T-helper 2 cell treated with Interferon-gamma antibody and Interleukin-4, amounts not matched to agents 100 ng/mL and 5 ng/mL, for 36 hours (primary cell): ENCODE results near the gene DDC. TPM values are rescaled to one million over a fixed set of nuclear protein-coding genes. Genes with fewer than 3 reads are reported as not detected.
"Not testable (repeated sequence)": the region's sequence is repeated elsewhere in the genome, so short reads cannot be mapped to it uniquely, and the experiment has no call there.

Experiments
- intact Hi-C: fragments of 100-400 bp; cut with micrococcal nuclease; formaldehyde crosslinking; loops from one replicate; pipeline ENCODE4 v1.15.1; 2023
- total RNA-seq: library from RNA; stranded (reverse); gene quantifications from 2 replicates; pipeline ENCODE4 v1.2.3, GENCODE V29; 2022

Gene DDC
- total RNA-seq, 1 donor from 2014 or later = not detected

- intact Hi-C loops = no loop called here
These were observed 8.8 kb downstream of the DDC start for GRCh38 chr7:50556247-50556991.

GRCh38 chr7:50555594-50556140 is 9.5 kb downstream of the DDC start:
- intact Hi-C loops = no loop called here

- intact Hi-C loops = no loop called here
These were observed 10.5 kb downstream of the DDC start for GRCh38 chr7:50554431-50555322.

- intact Hi-C loops = no loop called here
These were observed 11.2 kb downstream of the DDC start for GRCh38 chr7:50553973-50554372.

- intact Hi-C loops = no loop called here
These were observed 12.3 kb downstream of the DDC start for GRCh38 chr7:50552921-50553320.

- intact Hi-C loops = no loop called here
These were observed 13.1 kb downstream of the DDC start for GRCh38 chr7:50552139-50552538.

- intact Hi-C loops = not testable (repeated sequence)
These were observed 19.6 kb downstream of the DDC start for GRCh38 chr7:50545613-50546012.

- intact Hi-C loops = no loop called here
These were observed 20.2 kb downstream of the DDC start for GRCh38 chr7:50544992-50545391.

- intact Hi-C loops = no loop called here
These were observed 21.3 kb downstream of the DDC start for GRCh38 chr7:50543776-50544442.

GRCh38 chr7:50542132-50542531 is 23.1 kb downstream of the DDC start:
- intact Hi-C loops = no loop called here

GRCh38 chr7:50540785-50541579 is 24.2 kb downstream of the DDC start:
- intact Hi-C loops = no loop called here

- intact Hi-C loops = no loop called here
These were observed 25.5 kb downstream of the DDC start for GRCh38 chr7:50539725-50540124.

GRCh38 chr7:50538478-50538877 is 26.7 kb downstream of the DDC start:
- intact Hi-C loops = no loop called here

GRCh38 chr7:50537417-50537816 is 27.8 kb downstream of the DDC start:
- intact Hi-C loops = no loop called here

- intact Hi-C loops = not testable (repeated sequence)
These were observed 29.9 kb downstream of the DDC start for GRCh38 chr7:50535291-50535711.

- intact Hi-C loops = no loop called here
These were observed 30.4 kb downstream of the DDC start for GRCh38 chr7:50534690-50535290.

GRCh38 chr7:50533866-50534265 is 31.3 kb downstream of the DDC start:
- intact Hi-C loops = no loop called here

- intact Hi-C loops = no loop called here
These were observed 33.3 kb downstream of the DDC start for GRCh38 chr7:50531928-50532327.

- intact Hi-C loops = no loop called here
These were observed 33.7 kb downstream of the DDC start for GRCh38 chr7:50531401-50531911.

GRCh38 chr7:50530766-50531165 is 34.4 kb downstream of the DDC start:
- intact Hi-C loops = no loop called here
